AG09319 (cell line): ENCODE results near the gene NLRX1.
"Not testable (repeated sequence)": the region's sequence is repeated elsewhere in the genome, so short reads cannot be mapped to it uniquely, and the experiment has no call there.

Experiments
- DNase-seq: peaks from one replicate; pipeline ENCODE4 v3.0.0-alpha.2; 2010; ENCODE audit warnings: low read depth; ENCODE audit errors: extremely low read depth
- CTCF ChIP-seq: IDR thresholded peaks from 2 replicates; pipeline ENCODE4 v1.5.1; 2011; ENCODE audit warnings: low read depth, mild to moderate bottlenecking, inconsistent platforms, low read length, moderate library complexity

NLRX1 gene

GRCh38 chr11:119195680-119196079 lies 27.2 kb downstream of the NLRX1 start:
- DNase-seq = no peak

GRCh38 chr11:119196833-119197483 lies 28.4 kb downstream of the NLRX1 start:
- DNase-seq = peak; percentile 60
- TF ChIP-seq CTCF = peak; percentile 77

More at GRCh38 chr11:119195680-119196079, 27.2 kb downstream of the NLRX1 start:
- no peak for TF ChIP-seq CTCF

GRCh38 chr11:119198925-119199324 lies 30.4 kb downstream of the NLRX1 start:
- TF ChIP-seq CTCF = no peak
- no peak for DNase-seq

GRCh38 chr11:119201236-119201635 lies 32.7 kb downstream of the NLRX1 start:
- DNase-seq = not testable (repeated sequence)

GRCh38 chr11:119202554-119202953 lies 34.0 kb downstream of the NLRX1 start:
- DNase-seq = no peak
- TF ChIP-seq CTCF = no peak

GRCh38 chr11:119204066-119204465 lies 35.5 kb downstream of the NLRX1 start:
- TF ChIP-seq CTCF = no peak
- DNase-seq = no peak

- no peak for DNase-seq
- no peak for TF ChIP-seq CTCF
Observed at GRCh38 chr11:119205080-119205479, 36.6 kb downstream of the NLRX1 start.
